PC-3 (cell line): ENCODE results near the gene ACTL7B.

Source experiments
- EZH2 ChIP-seq: fragments of 300-600 bp; sonication (generic); IDR thresholded peaks from one replicate; pipeline ENCODE4 v1.6.1; 2017; ENCODE audit warnings: antibody characterized with exemption, mild to moderate bottlenecking, low read length; ENCODE audit not compliant: unreplicated experiment
- EZH2phosphoT487 ChIP-seq: fragments of 300-600 bp; sonication (generic); IDR thresholded peaks from 2 replicates; pipeline ENCODE4 v1.6.1; 2018; ENCODE audit warnings: mild to moderate bottlenecking, antibody characterized with exemption, low read length, borderline replicate concordance
- TF ChIP-seq, protein P1 (sequence below): fragments of 300-600 bp; sonication (generic); conservative IDR thresholded peaks from 2 replicates; pipeline ENCODE4 v1.5.1; 2017; ENCODE audit warnings: antibody characterized with exemption, low read depth, mild to moderate bottlenecking, low read length

DNA sequence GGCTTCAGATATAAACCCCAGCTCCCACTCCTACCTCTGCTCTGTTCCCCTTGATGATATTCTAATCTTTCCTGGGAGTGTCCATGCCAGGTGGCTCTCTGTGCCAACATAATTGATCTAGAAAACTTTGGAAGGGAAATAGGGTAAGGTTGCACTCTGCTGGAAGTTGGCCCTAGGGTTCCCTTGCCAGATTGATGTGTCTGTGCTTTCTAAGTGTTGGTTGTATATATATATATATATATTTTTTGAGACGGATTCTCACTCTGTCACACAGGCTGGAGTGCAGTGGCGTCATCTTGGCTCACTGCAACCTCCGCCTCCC, 23.6 kb downstream of the ACTL7B start:
- TF ChIP-seq, protein P1, sequence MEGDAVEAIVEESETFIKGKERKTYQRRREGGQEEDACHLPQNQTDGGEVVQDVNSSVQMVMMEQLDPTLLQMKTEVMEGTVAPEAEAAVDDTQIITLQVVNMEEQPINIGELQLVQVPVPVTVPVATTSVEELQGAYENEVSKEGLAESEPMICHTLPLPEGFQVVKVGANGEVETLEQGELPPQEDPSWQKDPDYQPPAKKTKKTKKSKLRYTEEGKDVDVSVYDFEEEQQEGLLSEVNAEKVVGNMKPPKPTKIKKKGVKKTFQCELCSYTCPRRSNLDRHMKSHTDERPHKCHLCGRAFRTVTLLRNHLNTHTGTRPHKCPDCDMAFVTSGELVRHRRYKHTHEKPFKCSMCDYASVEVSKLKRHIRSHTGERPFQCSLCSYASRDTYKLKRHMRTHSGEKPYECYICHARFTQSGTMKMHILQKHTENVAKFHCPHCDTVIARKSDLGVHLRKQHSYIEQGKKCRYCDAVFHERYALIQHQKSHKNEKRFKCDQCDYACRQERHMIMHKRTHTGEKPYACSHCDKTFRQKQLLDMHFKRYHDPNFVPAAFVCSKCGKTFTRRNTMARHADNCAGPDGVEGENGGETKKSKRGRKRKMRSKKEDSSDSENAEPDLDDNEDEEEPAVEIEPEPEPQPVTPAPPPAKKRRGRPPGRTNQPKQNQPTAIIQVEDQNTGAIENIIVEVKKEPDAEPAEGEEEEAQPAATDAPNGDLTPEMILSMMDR: no peak
- TF ChIP-seq EZH2phosphoT487 (no peak), EZH2 (no peak)
